ENCODE data around the gene LYSMD2.
A peak's percentile ranks its signal among the peaks of the same experiment; 100 is the strongest.

Gene LYSMD2

DNA sequence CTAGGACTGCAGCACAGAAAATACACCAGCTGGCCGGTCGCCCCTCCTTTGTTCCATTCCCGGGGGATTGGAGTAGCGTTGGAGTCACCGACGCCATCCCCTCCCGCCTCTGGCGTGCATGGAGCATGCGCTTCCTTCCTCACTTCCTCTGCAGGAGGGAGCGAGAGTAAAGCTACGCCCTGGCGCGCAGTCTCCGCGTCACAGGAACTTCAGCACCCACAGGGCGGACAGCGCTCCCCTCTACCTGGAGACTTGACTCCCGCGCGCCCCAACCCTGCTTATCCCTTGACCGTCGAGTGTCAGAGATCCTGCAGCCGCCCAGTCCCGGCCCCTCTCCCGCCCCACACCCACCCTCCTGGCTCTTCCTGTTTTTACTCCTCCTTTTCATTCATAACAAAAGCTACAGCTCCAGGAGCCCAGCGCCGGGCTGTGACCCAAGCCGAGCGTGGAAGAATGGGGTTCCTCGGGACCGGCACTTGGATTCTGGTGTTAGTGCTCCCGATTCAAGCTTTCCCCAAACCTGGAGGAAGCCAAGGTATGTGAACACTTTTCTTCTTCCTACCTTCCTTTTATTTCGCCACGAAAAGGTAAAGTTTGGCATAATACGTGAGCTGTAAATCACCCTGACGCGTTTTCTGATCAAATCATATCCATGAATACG, 56.0 kb downstream of the LYSMD2 start, which contains the start of gene SCG3:
SCG3 (plus strand) TSS at position 201 of the 661 bp plus-strand sequence; CDS start at position 454, 253 bp downstream.
- peak within 1 kb of the TSS; percentile 73 for H3K27ac ChIP-seq
- TF ChIP-seq, protein P1, sequence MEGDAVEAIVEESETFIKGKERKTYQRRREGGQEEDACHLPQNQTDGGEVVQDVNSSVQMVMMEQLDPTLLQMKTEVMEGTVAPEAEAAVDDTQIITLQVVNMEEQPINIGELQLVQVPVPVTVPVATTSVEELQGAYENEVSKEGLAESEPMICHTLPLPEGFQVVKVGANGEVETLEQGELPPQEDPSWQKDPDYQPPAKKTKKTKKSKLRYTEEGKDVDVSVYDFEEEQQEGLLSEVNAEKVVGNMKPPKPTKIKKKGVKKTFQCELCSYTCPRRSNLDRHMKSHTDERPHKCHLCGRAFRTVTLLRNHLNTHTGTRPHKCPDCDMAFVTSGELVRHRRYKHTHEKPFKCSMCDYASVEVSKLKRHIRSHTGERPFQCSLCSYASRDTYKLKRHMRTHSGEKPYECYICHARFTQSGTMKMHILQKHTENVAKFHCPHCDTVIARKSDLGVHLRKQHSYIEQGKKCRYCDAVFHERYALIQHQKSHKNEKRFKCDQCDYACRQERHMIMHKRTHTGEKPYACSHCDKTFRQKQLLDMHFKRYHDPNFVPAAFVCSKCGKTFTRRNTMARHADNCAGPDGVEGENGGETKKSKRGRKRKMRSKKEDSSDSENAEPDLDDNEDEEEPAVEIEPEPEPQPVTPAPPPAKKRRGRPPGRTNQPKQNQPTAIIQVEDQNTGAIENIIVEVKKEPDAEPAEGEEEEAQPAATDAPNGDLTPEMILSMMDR (conservative IDR thresholded peaks at IDR 0.05), result no peak

DNA sequence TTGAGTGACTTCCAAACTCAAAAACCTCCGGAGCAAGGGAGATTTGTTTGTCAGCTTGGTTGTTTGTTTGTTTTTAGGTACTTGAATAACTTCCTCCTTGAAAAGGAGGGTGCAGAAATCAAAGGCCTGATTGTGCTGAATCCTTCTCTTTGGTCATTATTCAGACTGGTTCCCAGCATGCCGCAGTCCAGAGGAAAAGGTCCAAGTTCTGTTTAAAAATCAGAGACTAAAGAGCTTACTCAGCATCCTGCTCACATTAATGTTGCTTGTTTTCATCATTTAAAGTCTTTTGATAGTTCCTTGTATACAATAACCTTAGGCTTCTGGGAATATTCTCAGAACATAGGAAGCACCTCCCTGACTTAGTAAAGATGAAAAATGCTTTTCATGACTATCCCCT, 57.1 kb downstream of the LYSMD2 start:
- TF ChIP-seq, protein P1 (conservative IDR thresholded peaks at IDR 0.05), result no peak
- no peak overlapping the region for H3K27ac ChIP-seq

GRCh38 chr15:51678096-51678495, 59.4 kb downstream of the LYSMD2 start:
- no peak overlapping the region for H3K27ac ChIP-seq
- TF ChIP-seq, protein P1 (conservative IDR thresholded peaks at IDR 0.05), result no peak

GRCh38 chr15:51677452-51677851, 60.0 kb downstream of the LYSMD2 start:
- no peak overlapping the region for H3K27ac ChIP-seq
- TF ChIP-seq, protein P1 (conservative IDR thresholded peaks at IDR 0.05), result no peak

GRCh38 chr15:51677021-51677420, 60.4 kb downstream of the LYSMD2 start:
- no peak overlapping the region for H3K27ac ChIP-seq
- TF ChIP-seq, protein P1 (conservative IDR thresholded peaks at IDR 0.05), result no peak

DNA sequence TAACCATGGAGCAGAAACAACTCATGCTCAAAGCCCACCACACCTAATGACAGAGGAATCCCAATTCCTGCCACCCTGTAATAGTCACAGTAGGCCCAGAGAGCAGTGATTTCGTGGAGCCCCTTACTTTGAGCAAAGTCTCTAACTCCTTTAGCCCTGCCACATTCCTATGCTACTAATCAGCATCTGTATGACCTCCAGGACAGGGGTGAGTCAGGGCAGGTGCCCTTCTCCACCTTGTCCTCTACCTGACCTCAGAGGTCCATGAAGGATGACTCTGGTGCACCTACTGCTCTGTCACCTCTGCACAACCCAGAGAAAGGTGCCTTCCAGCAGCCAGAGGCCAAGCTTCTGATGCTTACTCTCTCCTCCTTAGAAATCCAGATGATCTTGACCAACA, 62.2 kb downstream of the LYSMD2 start:
- TF ChIP-seq, protein P1 (conservative IDR thresholded peaks at IDR 0.05), result no peak

More for the DNA sequence above, 62.2 kb downstream of the LYSMD2 start:
- no peak overlapping the region for H3K27ac ChIP-seq
